Astrocyte (in vitro differentiated cells and primary cell): ENCODE data around the gene WDR7. TPM values are rescaled to one million over a fixed set of nuclear protein-coding genes. Genes with fewer than 3 reads are reported as not detected.

Experiments used
- DNase-seq: peaks from one replicate; pipeline ENCODE4 v3.0.0-alpha.2; 2010; ENCODE audit warnings: low read depth
- FAIRE-seq: peaks from 2 replicates; lab custom pipeline; 2011; peaks lifted over from hg19 to GRCh38; lab: Jason Lieb, UNC
- H2AFZ ChIP-seq: 2 replicates; pipeline ENCODE4 v1.6.0; 2012; ENCODE audit warnings: low read depth, low read length, inconsistent platforms
- H3K27ac ChIP-seq: 2 replicates; pipeline ENCODE4 v1.5.1; 2011; ENCODE audit warnings: low read depth, low read length, inconsistent platforms
- H3K27me3 ChIP-seq: 2 replicates; pipeline ENCODE4 v1.6.0; 2011; ENCODE audit warnings: low read length, inconsistent platforms; ENCODE audit not compliant: insufficient read depth
- H3K36me3 ChIP-seq: 2 replicates; pipeline ENCODE4 v1.5.1; 2011; ENCODE audit warnings: low read length, inconsistent platforms; ENCODE audit not compliant: insufficient read depth
- H3K4me1 ChIP-seq: 2 replicates; pipeline ENCODE4 v1.5.1; 2011; ENCODE audit warnings: low read length, inconsistent platforms; ENCODE audit not compliant: insufficient read depth
- H3K4me2 ChIP-seq: 2 replicates; pipeline ENCODE4 v1.6.0; 2012; ENCODE audit warnings: low read length, inconsistent platforms
- H3K4me3 ChIP-seq: 2 replicates; pipeline ENCODE4 v1.5.1; 2011; ENCODE audit warnings: low read depth, mild to moderate bottlenecking, low read length, inconsistent platforms; ENCODE audit not compliant: insufficient read depth
- H3K79me2 ChIP-seq: 2 replicates; pipeline ENCODE4 v1.6.0; 2012; ENCODE audit warnings: mild to moderate bottlenecking, low read length, inconsistent platforms; ENCODE audit not compliant: insufficient read depth
- H3K9ac ChIP-seq: 2 replicates; pipeline ENCODE4 v1.6.0; 2012; ENCODE audit warnings: mild to moderate bottlenecking, low read length, inconsistent platforms
- H3K9me3 ChIP-seq: 2 replicates; pipeline ENCODE4 v1.5.1; 2012; ENCODE audit warnings: low read depth, mild to moderate bottlenecking, low read length, inconsistent platforms; ENCODE audit not compliant: insufficient read depth
- H4K20me1 ChIP-seq: 2 replicates; pipeline ENCODE4 v1.6.0; 2012; ENCODE audit warnings: low read length, inconsistent platforms; ENCODE audit not compliant: insufficient read depth
- H3K27ac Mint-ChIP-seq: one replicate; pipeline ENCODE4 v1.8.0; 2021; ENCODE audit warnings: mild to moderate bottlenecking, mixed read lengths; ENCODE audit not compliant: unreplicated experiment
- H3K27me3 Mint-ChIP-seq: one replicate; pipeline ENCODE4 v1.8.0; 2021; ENCODE audit warnings: low read depth, mixed read lengths; ENCODE audit not compliant: unreplicated experiment
- H3K36me3 Mint-ChIP-seq: one replicate; pipeline ENCODE4 v1.8.0; 2021; ENCODE audit warnings: low read depth, mixed read lengths; ENCODE audit not compliant: unreplicated experiment
- H3K4me1 Mint-ChIP-seq: one replicate; pipeline ENCODE4 v1.8.0; 2021; ENCODE audit warnings: low read depth, mixed read lengths; ENCODE audit not compliant: unreplicated experiment
- H3K4me3 Mint-ChIP-seq: one replicate; pipeline ENCODE4 v1.8.0; 2021; ENCODE audit warnings: mild to moderate bottlenecking, moderate library complexity, mixed read lengths; ENCODE audit not compliant: unreplicated experiment
- H3K9me3 Mint-ChIP-seq: one replicate; pipeline ENCODE4 v1.8.0; 2021; ENCODE audit warnings: mild to moderate bottlenecking, mixed read lengths; ENCODE audit not compliant: unreplicated experiment
- EZH2 ChIP-seq: IDR thresholded peaks from 2 replicates; pipeline ENCODE4 v1.6.1; 2012; ENCODE audit warnings: mild to moderate bottlenecking, low read length, inconsistent platforms; ENCODE audit not compliant: insufficient read depth
- total RNA-seq: library from RNA; stranded (reverse); gene quantifications from 2 replicates; pipeline ENCODE4 v1.2.1, GENCODE V29; 2021
- TF ChIP-seq, protein P1 (sequence below): IDR thresholded peaks from 2 replicates; pipeline ENCODE4 v1.5.1; 2011; ENCODE audit warnings: low read depth, mild to moderate bottlenecking, inconsistent platforms, low read length, moderate library complexity; ENCODE audit not compliant: insufficient read depth

The WDR7 gene
- total RNA-seq, 1 donor from 2014 or later: 16.9 TPM

- TF ChIP-seq, protein P1, sequence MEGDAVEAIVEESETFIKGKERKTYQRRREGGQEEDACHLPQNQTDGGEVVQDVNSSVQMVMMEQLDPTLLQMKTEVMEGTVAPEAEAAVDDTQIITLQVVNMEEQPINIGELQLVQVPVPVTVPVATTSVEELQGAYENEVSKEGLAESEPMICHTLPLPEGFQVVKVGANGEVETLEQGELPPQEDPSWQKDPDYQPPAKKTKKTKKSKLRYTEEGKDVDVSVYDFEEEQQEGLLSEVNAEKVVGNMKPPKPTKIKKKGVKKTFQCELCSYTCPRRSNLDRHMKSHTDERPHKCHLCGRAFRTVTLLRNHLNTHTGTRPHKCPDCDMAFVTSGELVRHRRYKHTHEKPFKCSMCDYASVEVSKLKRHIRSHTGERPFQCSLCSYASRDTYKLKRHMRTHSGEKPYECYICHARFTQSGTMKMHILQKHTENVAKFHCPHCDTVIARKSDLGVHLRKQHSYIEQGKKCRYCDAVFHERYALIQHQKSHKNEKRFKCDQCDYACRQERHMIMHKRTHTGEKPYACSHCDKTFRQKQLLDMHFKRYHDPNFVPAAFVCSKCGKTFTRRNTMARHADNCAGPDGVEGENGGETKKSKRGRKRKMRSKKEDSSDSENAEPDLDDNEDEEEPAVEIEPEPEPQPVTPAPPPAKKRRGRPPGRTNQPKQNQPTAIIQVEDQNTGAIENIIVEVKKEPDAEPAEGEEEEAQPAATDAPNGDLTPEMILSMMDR: no peak
- Histone ChIP-seq H3K27ac (no peak overlapping the region), H3K9me3 (no peaks in the 10 kb centered on the region), H3K4me2 (no peak overlapping the region), H4K20me1 (no peaks in the 10 kb centered on the region), H3K27me3 (no peaks in the 10 kb centered on the region), H3K9ac (no peak overlapping the region), H3K36me3 (no peaks in the 10 kb centered on the region), H2AFZ (no peak overlapping the region), H3K4me3 (no peak overlapping the region), H3K4me1 (no peaks in the 10 kb centered on the region), H3K79me2 (no peaks in the 10 kb centered on the region)
- peaks cover 7% of the 10 kb centered on the region for H3K27me3 Mint-ChIP-seq
- no peak for FAIRE-seq
- no peak for DNase-seq
- H3K9me3 Mint-ChIP-seq: peaks cover 5% of the 10 kb centered on the region
- H3K4me1 Mint-ChIP-seq: no peaks in the 10 kb centered on the region
- no peaks in the 10 kb centered on the region for H3K36me3 Mint-ChIP-seq
- no peak overlapping the region for H3K27ac Mint-ChIP-seq
- no peak overlapping the region for H3K4me3 Mint-ChIP-seq
Measured at GRCh38 chr18:57080479-57080878, 429.3 kb downstream of the WDR7 start.

GRCh38 chr18:57081899-57082298 is 430.7 kb downstream of the WDR7 start:
- H3K79me2 ChIP-seq: no peaks in the 10 kb centered on the region
- Mint-ChIP-seq H3K27ac (no peak overlapping the region), H3K9me3 (peaks cover 5% of the 10 kb centered on the region), H3K27me3 (peaks cover 4% of the 10 kb centered on the region), H3K36me3 (no peaks in the 10 kb centered on the region), H3K4me3 (no peak overlapping the region), H3K4me1 (no peaks in the 10 kb centered on the region)
- H3K36me3 ChIP-seq: no peaks in the 10 kb centered on the region
- no peak overlapping the region for H3K9ac ChIP-seq
- no peak for TF ChIP-seq EZH2
- TF ChIP-seq, protein P1: no peak
- no peaks in the 10 kb centered on the region for H4K20me1 ChIP-seq
- no peaks in the 10 kb centered on the region for H3K9me3 ChIP-seq
- H3K27me3 ChIP-seq: no peaks in the 10 kb centered on the region
- H3K4me2 ChIP-seq: no peak overlapping the region
- no peak overlapping the region for H2AFZ ChIP-seq
- no peak overlapping the region for H3K27ac ChIP-seq
- DNase-seq (no peak), FAIRE-seq (no peak)
- no peaks in the 10 kb centered on the region for H3K4me1 ChIP-seq
- no peak overlapping the region for H3K4me3 ChIP-seq

GRCh38 chr18:57083485-57083884 is 432.3 kb downstream of the WDR7 start:
- H3K4me2 ChIP-seq: no peak overlapping the region
- H3K9me3 Mint-ChIP-seq: peaks cover 5% of the 10 kb centered on the region
- H3K27ac Mint-ChIP-seq: no peak overlapping the region
- FAIRE-seq (no peak), DNase-seq (no peak)
- no peak overlapping the region for H3K4me3 ChIP-seq
- H3K79me2 ChIP-seq: no peaks in the 10 kb centered on the region
- TF ChIP-seq EZH2: no peak
- TF ChIP-seq, protein P1: no peak
- H3K27me3 ChIP-seq: no peaks in the 10 kb centered on the region
- peaks cover 4% of the 10 kb centered on the region for H3K27me3 Mint-ChIP-seq
- H3K36me3 ChIP-seq: no peaks in the 10 kb centered on the region
- no peaks in the 10 kb centered on the region for H3K9me3 ChIP-seq
- peaks cover 8% of the 10 kb centered on the region for H3K4me1 Mint-ChIP-seq
- H3K4me1 ChIP-seq: no peaks in the 10 kb centered on the region
- no peak overlapping the region for H3K27ac ChIP-seq
- no peak overlapping the region for H3K4me3 Mint-ChIP-seq
- H3K36me3 Mint-ChIP-seq: no peaks in the 10 kb centered on the region
- H3K9ac ChIP-seq: no peak overlapping the region
- no peaks in the 10 kb centered on the region for H4K20me1 ChIP-seq
- H2AFZ ChIP-seq: no peak overlapping the region
